Activated CD4-positive, alpha-beta T cell treated with anti-CD3 and anti-CD28 coated beads for 1 hour (primary cell): ENCODE data around the gene TASP1.
A peak's percentile ranks its signal among the peaks of the same experiment; 100 is the strongest.
"Not testable (repeated sequence)": the region's sequence is repeated elsewhere in the genome, so short reads cannot be mapped to it uniquely, and the experiment has no call there.

ENCODE experiments used
- DNase-seq: peaks from one replicate; pipeline ENCODE4 v3.0.0-alpha.2; 2020

The TASP1 gene, protein sequence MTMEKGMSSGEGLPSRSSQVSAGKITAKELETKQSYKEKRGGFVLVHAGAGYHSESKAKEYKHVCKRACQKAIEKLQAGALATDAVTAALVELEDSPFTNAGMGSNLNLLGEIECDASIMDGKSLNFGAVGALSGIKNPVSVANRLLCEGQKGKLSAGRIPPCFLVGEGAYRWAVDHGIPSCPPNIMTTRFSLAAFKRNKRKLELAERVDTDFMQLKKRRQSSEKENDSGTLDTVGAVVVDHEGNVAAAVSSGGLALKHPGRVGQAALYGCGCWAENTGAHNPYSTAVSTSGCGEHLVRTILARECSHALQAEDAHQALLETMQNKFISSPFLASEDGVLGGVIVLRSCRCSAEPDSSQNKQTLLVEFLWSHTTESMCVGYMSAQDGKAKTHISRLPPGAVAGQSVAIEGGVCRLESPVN

DNA sequence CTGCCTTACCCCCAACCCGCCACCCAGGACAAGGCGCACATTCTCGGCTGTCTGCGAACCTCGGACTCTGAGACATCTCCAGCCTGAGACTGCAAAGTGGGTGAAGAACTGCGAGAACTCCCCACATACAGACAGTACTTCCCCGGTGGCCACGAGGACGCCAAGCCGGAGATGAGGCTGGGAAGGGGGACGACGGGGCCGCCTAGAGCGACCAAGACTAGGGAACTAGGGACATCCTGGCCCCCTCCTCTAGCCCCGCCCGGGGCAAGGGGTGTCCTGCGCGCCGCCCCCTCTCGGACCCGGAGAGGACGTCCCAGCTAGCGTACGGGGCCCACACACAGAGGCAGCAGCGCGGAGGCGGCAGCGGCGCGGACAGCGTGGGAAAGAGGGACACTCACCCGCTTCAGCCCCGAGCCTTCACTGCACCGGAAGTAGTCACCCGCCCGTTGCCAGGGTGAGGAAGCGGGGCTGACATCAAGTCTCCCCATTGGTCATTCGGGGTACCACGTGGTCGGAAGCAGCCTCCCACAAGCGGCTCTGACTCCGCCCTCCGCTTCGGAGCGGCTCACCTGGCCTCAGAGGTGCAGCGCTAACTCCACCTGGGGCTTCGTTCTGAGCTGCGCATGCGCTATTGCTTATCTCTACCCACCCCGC lies at the start of gene TASP1:
Gene TASP1 (minus strand): TSS at position 437 of the 654 bp plus-strand sequence. CDS start 8,854 bp downstream, outside the sequence.
- peak; percentile 96 for DNase-seq

DNA sequence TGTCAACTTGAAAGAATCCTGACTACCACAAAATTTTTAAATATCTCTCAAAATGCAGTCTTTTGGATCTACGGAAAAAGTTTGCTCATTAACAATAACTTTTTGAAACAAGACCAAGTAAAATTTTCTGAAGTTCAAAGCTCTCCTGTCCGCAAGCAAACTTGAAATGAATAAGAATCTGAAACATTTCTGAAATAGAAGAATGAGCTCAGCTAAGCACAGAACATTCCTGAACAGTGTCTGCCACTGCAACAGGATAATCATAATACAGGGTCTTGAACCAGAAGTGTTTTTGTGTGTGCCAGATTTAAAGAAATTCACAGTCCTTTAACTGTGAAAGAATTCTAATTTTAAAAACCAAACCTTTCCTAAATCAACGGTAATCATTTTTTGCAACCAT lies 49.1 kb upstream of the TASP1 start:
- no peak for DNase-seq

DNA sequence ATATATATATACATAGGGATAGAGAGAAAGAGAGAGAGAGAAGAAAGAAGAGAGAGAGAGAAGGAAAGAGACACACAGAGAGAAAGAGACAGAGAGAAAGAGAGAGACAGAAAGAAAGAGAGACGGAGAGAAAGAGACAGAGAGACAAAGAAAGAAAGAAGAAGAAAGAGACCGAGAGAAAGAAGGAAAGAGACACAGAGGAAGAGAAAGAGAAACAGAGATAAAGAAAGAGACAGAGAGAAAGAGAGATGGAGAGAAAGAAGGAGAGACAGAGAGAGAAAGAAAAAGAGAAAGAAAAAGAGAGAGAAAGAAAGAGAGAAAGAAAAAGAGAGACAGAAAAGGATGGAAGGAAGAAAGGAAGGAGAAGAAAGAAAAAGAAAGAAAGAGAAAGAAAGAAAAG lies 46.9 kb upstream of the TASP1 start:
- no peak for DNase-seq

GRCh38 chr20:13684566-13685222 lies 46.0 kb upstream of the TASP1 start:
- no peak for DNase-seq

DNA sequence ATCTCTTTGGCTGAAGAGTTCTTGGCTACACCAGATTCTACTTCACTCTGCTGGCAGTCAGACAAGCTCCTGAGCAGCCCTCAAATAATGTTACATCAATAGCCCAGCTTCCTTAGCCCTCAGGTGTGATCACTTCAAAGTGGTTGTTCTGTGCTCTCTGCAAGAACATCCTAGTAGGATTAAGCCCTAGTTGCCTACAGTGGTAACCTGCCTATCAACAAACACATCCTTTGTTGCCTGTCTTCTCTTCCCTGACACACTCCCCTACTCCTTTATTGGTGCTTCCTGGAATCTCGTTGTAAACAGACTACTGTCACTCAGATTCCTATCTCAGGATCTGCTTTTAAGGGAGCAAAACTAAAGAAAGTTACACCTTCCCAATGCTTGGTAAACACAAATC lies 45.1 kb upstream of the TASP1 start:
- DNase-seq: no peak

- DNase-seq: no peak
Measured at GRCh38 chr20:13681248-13682125, 42.8 kb upstream of the TASP1 start.

GRCh38 chr20:13678944-13679343 lies 40.2 kb upstream of the TASP1 start:
- DNase-seq: no peak

- DNase-seq: no peak
Measured at GRCh38 chr20:13677241-13677640, 38.5 kb upstream of the TASP1 start.

- no peak for DNase-seq
Measured at GRCh38 chr20:13676682-13677081, 38.0 kb upstream of the TASP1 start.

GRCh38 chr20:13672690-13673089 lies 34.0 kb upstream of the TASP1 start:
- DNase-seq: no peak

DNA sequence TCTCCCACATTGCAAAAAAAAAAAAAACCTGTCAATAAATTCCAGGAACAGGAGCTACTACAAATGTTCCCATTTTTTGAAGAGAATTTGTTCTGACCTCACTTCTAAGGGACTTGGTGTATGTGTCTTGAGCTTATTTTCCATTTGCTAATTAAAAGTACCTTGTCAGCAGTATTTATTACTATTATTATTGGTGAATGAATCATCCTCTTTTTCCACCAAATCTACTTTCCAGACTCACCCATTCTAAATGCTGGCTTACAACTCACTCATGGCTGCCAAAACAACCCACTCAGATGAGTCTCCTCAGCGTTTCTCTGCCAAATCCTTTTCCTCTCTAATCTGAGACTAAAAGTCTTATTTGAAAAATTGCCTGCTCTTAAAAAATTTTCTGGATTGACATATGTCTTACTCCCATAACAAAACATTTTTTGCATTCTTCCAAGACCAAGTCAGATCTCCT lies 33.2 kb upstream of the TASP1 start:
- DNase-seq: no peak

- no peak for DNase-seq
Measured at GRCh38 chr20:13671512-13671911, 32.8 kb upstream of the TASP1 start.

GRCh38 chr20:13670160-13670559 lies 31.4 kb upstream of the TASP1 start:
- no peak for DNase-seq

DNA sequence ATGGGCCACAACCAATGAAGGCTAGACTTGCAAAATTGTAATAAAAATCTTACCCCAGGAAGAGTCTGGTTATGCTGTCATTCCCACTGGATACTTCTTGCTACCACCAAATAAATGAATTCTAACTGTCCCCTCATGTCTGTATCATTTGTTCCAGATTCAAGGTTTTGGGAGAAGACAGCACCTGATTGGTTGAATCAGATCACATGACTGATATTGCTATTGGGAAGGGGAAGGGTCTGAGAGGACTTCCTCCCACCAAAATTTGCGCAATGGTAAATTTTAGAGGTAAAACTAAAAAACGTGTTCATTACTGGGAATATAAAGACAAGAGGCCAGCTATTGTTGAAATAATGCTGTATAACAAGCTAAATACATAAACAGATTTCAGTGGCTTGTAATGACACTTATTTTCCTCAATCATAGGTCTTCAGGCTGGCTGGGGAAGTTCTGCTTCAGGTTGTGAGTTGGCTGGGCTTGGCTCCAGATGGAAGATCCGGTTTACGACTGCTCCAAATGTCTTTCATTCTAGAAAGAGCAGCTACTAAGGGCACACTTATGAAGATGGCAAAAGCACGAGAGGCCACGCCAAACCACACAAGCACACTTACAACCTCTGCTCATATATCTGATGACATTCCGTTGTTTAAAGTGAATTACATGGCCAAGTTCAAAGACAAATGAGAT lies 27.1 kb upstream of the TASP1 start:
- DNase-seq: no peak

DNA sequence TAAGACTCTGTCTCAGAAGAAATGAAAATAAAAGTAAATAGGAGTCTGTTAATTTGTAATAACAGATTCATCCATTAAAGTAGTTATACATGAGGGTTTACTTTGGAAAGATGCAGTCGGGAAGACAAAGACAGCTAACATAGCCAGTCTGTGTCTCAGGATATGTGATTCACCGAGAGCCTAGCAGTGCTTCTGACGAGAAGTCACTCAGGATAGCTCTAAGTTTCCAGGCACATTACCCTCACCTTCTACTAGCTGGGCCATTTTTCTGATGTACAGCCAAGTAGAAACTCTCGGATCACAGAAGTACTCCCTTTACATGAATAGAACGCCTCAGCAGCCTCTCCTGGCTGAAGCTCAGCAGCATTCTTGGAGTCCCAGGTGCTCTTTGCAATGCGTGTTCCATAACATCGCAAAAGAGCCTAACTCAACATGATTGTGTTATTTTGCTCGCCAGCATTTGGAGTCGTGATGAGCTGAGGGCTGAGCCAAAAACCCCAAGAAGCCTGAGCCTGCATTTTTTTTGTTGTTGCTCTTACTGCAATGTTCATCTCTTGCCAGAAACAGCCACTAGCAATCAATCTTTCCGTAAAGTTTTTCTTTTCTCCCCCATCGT lies 22.4 kb upstream of the TASP1 start:
- no peak for DNase-seq

DNA sequence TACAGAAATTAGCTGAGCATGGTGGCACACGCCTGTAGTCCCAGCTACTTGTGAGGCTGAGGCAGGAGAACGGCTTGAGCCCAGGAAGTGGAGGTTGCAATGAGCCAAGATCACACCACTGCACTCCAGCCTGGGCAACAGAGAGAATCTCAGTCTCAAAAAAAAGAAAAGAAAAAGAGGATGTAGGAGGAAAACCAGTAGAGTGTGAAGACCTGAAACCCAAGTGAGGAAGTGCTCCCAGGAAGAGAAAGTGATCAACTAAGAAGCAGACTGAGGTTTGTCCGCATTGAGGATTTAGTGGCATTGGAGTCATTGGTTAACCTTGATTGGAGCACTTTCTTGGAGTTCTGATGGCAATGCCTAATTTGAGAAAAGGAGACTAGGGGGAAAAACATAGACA lies 20.6 kb upstream of the TASP1 start:
- DNase-seq: no peak

DNA sequence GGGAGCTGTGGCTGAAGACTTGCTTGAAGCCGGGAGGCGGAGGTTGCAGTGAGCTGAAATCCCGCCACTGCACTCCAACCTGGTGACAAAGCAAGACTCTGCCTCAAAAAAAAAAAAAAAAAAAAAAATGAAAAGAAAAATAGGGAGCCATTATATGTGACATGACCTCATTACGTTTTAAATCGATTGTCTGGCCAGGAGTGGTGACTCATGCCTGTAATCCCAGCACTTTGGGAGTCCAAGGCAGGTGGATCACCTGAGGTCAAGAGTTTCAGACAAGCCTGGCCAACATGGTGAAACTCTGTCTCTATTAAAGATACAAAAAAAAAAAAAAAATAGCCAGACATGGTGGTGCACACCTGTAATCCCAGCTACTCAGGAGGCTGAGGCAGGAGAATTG lies 19.3 kb upstream of the TASP1 start:
- DNase-seq: not testable (repeated sequence)

DNA sequence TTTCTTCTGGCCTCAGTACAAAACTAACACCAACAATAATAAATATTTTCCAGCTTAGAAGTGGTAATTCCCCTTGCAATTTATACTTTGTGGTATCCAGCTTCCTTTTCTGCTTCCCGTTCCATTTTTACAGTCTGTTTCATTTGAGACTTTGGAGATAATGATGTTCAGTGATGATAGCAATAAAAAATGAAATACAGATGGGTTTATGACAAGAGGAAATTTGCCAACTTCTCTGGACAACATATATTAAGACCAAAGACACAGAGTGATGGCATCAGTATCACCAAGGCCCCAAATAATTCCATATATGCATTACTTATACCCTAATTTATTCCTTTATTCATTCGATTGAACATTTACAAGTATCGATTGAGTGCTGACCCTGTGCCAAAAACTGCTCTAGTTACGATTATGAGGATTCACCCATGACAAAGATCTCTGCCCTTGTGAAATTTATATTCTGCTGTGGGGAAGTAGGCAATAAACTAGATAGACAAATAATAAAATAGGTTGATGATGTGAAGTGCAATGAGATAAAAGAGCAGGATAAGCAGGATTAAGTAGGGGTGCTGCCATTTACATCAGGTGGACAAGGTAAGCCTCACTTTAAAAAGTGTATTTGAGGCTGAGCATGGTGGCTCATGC lies 18.1 kb upstream of the TASP1 start:
- no peak for DNase-seq

DNA sequence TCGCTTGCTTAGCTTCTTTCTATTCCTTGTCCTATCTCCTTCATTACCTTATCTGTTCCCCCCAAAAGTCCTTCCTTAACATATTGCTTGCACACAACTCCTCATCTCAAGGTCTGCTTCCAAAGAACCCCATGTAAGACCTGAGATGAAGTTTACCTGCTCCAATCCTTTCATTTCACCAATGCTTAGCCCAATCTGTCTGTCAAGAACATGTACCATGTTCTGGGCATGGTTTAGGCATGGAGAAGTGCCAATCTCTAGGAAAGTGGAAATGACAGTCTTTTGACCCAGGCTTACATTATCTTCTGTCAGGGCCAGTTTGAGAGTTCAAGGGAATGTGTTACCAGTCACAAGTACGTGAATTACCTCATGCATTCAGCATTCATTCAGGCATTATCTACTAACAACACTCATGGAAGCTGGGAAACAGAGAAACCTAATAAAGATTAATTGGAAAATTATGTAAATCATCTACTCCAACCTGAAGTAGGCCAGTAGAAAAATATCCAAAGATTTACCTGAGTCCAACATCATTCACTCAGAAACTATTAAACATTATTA lies 15.8 kb upstream of the TASP1 start:
- no peak for DNase-seq

DNA sequence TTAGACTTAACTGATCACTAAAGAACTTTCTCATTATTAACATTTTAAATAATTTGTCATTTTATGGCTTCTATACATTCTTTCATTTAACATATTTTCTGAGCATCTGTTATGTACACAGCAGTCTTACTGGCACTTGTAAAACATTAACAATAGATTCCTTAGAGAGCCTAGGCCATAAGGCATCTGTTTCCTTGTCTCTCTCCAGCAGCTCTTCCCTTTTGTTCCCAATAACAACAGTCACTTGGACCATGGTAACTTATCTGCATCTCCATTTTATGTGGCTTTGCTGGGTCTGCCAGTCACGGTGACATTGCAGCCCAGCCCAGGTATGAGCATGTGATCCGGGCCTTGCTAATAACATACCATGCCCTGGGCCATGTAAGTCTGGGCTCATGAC lies 11.7 kb upstream of the TASP1 start:
- no peak for DNase-seq
